H1 (cell line): ENCODE results near the gene RIPPLY1. TPM values are rescaled to one million over a fixed set of nuclear protein-coding genes. Genes with fewer than 3 reads are reported as not detected.

ENCODE experiments used
- polyA plus RNA-seq, 7 experiments: library from polyadenylated mRNA; depleted of rRNA in 3 of 7; stranded (reverse) in 5 of 7; unstranded in 2 of 7; fragments of >200 nt in 5 of 7; fragments of 200-250 nt in 2 of 7; gene quantifications; 1 replicate in 5 of 7; 2 replicates in 1 of 7; 4 replicates in 1 of 7; pipeline versions ENCODE4 v1.2.1 to v1.2.3, GENCODE V29; 2011 to 2013; ENCODE audit warnings: missing spikeins in 2 of 7, mixed read lengths in 2 of 7
- total RNA-seq: library from RNA; stranded (reverse); fragmentation: NEBNext Ultra II Directional; extraction: Animal tissue kit (Norgen Biotek cat#: 25700); gene quantifications from 2 replicates; pipeline ENCODE4 v1.2.1, GENCODE V29; 2021

The RIPPLY1 gene
- total and polyA plus RNA-seq, 2 of the 8 experiments (the other 6 are each of a cell fraction or from before 2014, with no cell fraction given) = not detected

Other genes starting within 250 kb of the RIPPLY1 start
- gene RNF128, start 176.6 kb downstream of the RIPPLY1 start, total RNA-seq = 2.0 TPM in 2 replicates
- 0.72 and 0.74 TPM in 2 replicates for gene RNF128, start 176.6 kb downstream of the RIPPLY1 start, polyA plus RNA-seq (2011; rRNA removed)
- gene TBC1D8B, start 100.7 kb downstream of the RIPPLY1 start, total RNA-seq = 7.8 and 8.4 TPM in 2 replicates
- gene TBC1D8B, start 100.7 kb downstream of the RIPPLY1 start, polyA plus RNA-seq (2011; rRNA removed) = 0.71 and 0.91 TPM in 2 replicates
- gene CLDN2, start 17.1 kb upstream of the RIPPLY1 start, total RNA-seq = not detected in 2 replicates
- 0.02 TPM in 1 of 2 replicates, not detected in the other for gene CLDN2, start 17.1 kb upstream of the RIPPLY1 start, polyA plus RNA-seq (2011; rRNA removed)
- 1.9 and 2.5 TPM in 2 replicates for gene MORC4, start 96.9 kb upstream of the RIPPLY1 start, total RNA-seq
- 0.77 and 1.4 TPM in 2 replicates for gene MORC4, start 96.9 kb upstream of the RIPPLY1 start, polyA plus RNA-seq (2011; rRNA removed)
- gene RBM41, start 215.5 kb upstream of the RIPPLY1 start, total RNA-seq = 26.2 and 26.4 TPM in 2 replicates
- gene RBM41, start 215.5 kb upstream of the RIPPLY1 start, polyA plus RNA-seq (2011; rRNA removed) = 2.1 and 2.6 TPM in 2 replicates